ENCODE results near the gene IFNGR2. TPM values are rescaled to one million over a fixed set of nuclear protein-coding genes. Genes with fewer than 3 reads are reported as not detected.

The IFNGR2 gene
- total RNA-seq, 1 experiment from 2014 or later = 47.9 TPM

DNA sequence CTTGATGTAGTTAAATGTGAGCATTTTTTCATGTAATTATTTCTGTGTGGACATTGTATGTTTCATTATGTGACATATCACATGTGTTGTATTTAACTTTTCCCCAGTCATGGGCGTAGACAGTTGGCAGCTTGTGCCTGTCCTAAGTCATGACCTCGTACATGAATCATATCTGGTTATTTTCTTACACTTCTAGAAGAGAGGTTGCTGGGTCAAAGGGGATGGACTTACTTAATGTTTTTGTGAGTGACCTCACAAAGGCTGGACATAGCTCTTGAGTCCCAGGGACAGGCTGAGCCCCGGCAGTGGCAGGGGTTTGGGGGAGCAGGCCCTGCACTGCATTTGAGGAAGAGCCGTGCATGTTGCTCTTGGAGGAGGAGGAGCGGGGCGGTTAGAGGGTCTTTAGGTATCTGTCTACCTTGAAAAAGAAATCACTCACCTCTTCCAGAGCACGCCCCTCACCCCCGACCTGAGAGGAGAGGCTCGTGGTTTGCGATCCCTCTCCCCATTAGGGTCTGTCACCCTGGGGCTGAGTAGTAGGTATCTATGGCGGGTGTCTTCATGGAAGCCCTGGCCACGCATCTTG is 16.4 kb downstream of the IFNGR2 start:
- intact Hi-C loops (cut with micrococcal nuclease; ENCODE audit: unreplicated experiment) = no loop called here
- POLR2A ChIA-PET = no interaction called here
- in situ Hi-C loops (cut with HindIII; ENCODE audit: low pct_unique_long_range_greater_than_20kb, low sequenced_read_pairs) = no loop called here

DNA sequence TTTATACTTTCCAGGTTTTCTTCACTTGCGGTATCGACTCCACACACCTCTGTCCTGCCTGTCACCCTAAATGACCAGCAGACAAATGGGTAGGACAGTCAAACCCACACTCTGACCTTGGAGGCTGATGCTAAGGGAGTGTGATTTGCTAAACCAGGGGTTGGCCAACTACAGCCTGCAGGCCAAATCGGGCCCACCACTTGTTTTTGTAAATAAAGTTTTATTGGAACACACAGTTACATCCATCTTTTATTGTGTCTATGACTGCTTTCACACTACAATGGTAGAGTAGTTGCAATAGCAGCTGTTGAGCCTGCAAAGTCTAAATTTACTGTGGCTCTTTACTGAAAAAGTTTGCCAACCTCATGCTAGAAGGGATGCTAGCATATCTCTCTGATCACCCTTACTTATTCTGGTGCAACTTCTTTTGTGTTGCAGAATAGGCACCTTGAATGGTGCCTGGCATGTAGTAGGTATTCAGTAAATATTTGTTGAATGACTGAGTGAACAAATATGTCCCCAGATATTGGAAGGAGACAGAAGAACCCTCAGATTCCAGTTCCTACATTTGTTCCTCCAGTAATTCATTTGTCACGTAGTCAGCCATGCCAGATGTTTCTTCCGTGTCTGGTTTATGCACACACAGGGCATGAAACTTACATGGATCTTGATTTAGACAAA is 18.6 kb downstream of the IFNGR2 start:
- Histone ChIP-seq H3K27ac (ENCODE audit: low read length) (no peak overlapping the region), H3K36me3 (ENCODE audit: control insufficient read depth, insufficient read depth, low read length) (peaks cover 3% of the 10 kb centered on the region; the same call in 1 of the 2 replicates), H3K4me1 (ENCODE audit: control insufficient read depth, insufficient read depth, low read length) (peaks cover 19% of the 10 kb centered on the region), H3K4me3 (ENCODE audit: low read depth in 2 of 2, low read length in 2 of 2) (no peak overlapping the region), H3K9me3 (ENCODE audit: control insufficient read depth, insufficient read depth, low read depth, low read length) (no peaks in the 10 kb centered on the region), H3K27me3 (ENCODE audit: control insufficient read depth, insufficient read depth, low read length) (no peaks in the 10 kb centered on the region)
- no peak for ATAC-seq
- TF ChIP-seq, protein P1, sequence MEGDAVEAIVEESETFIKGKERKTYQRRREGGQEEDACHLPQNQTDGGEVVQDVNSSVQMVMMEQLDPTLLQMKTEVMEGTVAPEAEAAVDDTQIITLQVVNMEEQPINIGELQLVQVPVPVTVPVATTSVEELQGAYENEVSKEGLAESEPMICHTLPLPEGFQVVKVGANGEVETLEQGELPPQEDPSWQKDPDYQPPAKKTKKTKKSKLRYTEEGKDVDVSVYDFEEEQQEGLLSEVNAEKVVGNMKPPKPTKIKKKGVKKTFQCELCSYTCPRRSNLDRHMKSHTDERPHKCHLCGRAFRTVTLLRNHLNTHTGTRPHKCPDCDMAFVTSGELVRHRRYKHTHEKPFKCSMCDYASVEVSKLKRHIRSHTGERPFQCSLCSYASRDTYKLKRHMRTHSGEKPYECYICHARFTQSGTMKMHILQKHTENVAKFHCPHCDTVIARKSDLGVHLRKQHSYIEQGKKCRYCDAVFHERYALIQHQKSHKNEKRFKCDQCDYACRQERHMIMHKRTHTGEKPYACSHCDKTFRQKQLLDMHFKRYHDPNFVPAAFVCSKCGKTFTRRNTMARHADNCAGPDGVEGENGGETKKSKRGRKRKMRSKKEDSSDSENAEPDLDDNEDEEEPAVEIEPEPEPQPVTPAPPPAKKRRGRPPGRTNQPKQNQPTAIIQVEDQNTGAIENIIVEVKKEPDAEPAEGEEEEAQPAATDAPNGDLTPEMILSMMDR (IDR thresholded peaks at IDR 0.05) = no peak
- TF ChIP-seq TCF7L2 (IDR thresholded peaks at IDR 0.05; ENCODE audit: low read depth, low read length) (no peak), SIN3A (IDR thresholded peaks at IDR 0.05; ENCODE audit: borderline replicate concordance, insufficient read depth, low read depth, low read length) (no peak), POLR2AphosphoS5 (IDR thresholded peaks at IDR 0.05; ENCODE audit: low read depth, low read length) (no peak)
- TF ChIP-seq, protein P2, sequence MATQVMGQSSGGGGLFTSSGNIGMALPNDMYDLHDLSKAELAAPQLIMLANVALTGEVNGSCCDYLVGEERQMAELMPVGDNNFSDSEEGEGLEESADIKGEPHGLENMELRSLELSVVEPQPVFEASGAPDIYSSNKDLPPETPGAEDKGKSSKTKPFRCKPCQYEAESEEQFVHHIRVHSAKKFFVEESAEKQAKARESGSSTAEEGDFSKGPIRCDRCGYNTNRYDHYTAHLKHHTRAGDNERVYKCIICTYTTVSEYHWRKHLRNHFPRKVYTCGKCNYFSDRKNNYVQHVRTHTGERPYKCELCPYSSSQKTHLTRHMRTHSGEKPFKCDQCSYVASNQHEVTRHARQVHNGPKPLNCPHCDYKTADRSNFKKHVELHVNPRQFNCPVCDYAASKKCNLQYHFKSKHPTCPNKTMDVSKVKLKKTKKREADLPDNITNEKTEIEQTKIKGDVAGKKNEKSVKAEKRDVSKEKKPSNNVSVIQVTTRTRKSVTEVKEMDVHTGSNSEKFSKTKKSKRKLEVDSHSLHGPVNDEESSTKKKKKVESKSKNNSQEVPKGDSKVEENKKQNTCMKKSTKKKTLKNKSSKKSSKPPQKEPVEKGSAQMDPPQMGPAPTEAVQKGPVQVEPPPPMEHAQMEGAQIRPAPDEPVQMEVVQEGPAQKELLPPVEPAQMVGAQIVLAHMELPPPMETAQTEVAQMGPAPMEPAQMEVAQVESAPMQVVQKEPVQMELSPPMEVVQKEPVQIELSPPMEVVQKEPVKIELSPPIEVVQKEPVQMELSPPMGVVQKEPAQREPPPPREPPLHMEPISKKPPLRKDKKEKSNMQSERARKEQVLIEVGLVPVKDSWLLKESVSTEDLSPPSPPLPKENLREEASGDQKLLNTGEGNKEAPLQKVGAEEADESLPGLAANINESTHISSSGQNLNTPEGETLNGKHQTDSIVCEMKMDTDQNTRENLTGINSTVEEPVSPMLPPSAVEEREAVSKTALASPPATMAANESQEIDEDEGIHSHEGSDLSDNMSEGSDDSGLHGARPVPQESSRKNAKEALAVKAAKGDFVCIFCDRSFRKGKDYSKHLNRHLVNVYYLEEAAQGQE (IDR thresholded peaks at IDR 0.05; ENCODE audit: insufficient read depth in 1 of 2, low read depth in 2 of 2, low read length in 1 of 2) = no peak
- TSS peak; percentile 39 for BruUV-seq (replicated peaks)
- in situ Hi-C loops (cut with HindIII; ENCODE audit: low pct_unique_long_range_greater_than_20kb, low sequenced_read_pairs) (no loop called here), intact Hi-C loops (cut with micrococcal nuclease; ENCODE audit: unreplicated experiment) (no loop called here)
- no peak for DNase-seq (ENCODE audit: low read depth, low spot score)
- CTCF ChIA-PET = no interaction called here
- POLR2A ChIA-PET = no interaction called here

More for the DNA sequence above, 16.4 kb downstream of the IFNGR2 start:
- CTCF ChIA-PET = no interaction called here
- BruUV-seq (replicated peaks) = no TSS peak
- no peak for ATAC-seq
- H3K9me3 ChIP-seq (ENCODE audit: control insufficient read depth, insufficient read depth, low read depth, low read length) = no peaks in the 10 kb centered on the region
- H3K27ac ChIP-seq (ENCODE audit: low read length) = peak overlapping the region; percentile 0; the same call in 1 of the 2 replicates
- H3K36me3 ChIP-seq (ENCODE audit: control insufficient read depth, insufficient read depth, low read length) = peaks cover 3% of the 10 kb centered on the region; the same call in 1 of the 2 replicates
- H3K4me1 ChIP-seq (ENCODE audit: control insufficient read depth, insufficient read depth, low read length) = peaks cover 27% of the 10 kb centered on the region
- no peak overlapping the region for H3K4me3 ChIP-seq (ENCODE audit: low read depth in 2 of 2, low read length in 2 of 2)
- H3K27me3 ChIP-seq (ENCODE audit: control insufficient read depth, insufficient read depth, low read length) = no peaks in the 10 kb centered on the region
- no peak for DNase-seq (ENCODE audit: low read depth, low spot score)
- no peak for TF ChIP-seq SIN3A (IDR thresholded peaks at IDR 0.05; ENCODE audit: borderline replicate concordance, insufficient read depth, low read depth, low read length)
- TF ChIP-seq TCF7L2 (IDR thresholded peaks at IDR 0.05; ENCODE audit: low read depth, low read length) = no peak
- TF ChIP-seq, protein P1 (IDR thresholded peaks at IDR 0.05) = no peak
- TF ChIP-seq POLR2AphosphoS5 (IDR thresholded peaks at IDR 0.05; ENCODE audit: low read depth, low read length) = no peak
- TF ChIP-seq, protein P2 (IDR thresholded peaks at IDR 0.05; ENCODE audit: insufficient read depth in 1 of 2, low read depth in 2 of 2, low read length in 1 of 2) = no peak
